Nephron (organoid): Measurements from ENCODE around the gene TXNDC16.
"Not testable (repeated sequence)": the region's sequence is repeated elsewhere in the genome, so short reads cannot be mapped to it uniquely, and the experiment has no call there.

Experiments
- H3K27ac Mint-ChIP-seq, 3 experiments: 2 replicates each; pipeline ENCODE4 v1.8.0; 2020; ENCODE audit warnings: mixed read lengths in 3 of 3, mild to moderate bottlenecking in 2 of 3, moderate library complexity in 1 of 3
- H3K27me3 Mint-ChIP-seq: 2 replicates; pipeline ENCODE4 v1.8.0; 2021; ENCODE audit warnings: low read depth, mild to moderate bottlenecking, moderate library complexity, mixed read lengths
- H3K36me3 Mint-ChIP-seq: 2 replicates; pipeline ENCODE4 v1.8.0; 2020; ENCODE audit warnings: low read depth, mixed read lengths
- H3K4me1 Mint-ChIP-seq: 2 replicates; pipeline ENCODE4 v1.8.0; 2020; ENCODE audit warnings: mixed read lengths
- H3K4me3 Mint-ChIP-seq, 3 experiments: 2 replicates each; pipeline ENCODE4 v1.8.0; 2020; ENCODE audit warnings: mild to moderate bottlenecking in 3 of 3, mixed read lengths in 3 of 3, moderate library complexity in 2 of 3
- H3K9me3 Mint-ChIP-seq: 2 replicates; pipeline ENCODE4 v1.8.0; 2020; ENCODE audit warnings: mixed read lengths
- CTCF ChIP-seq, 3 experiments: fragments of 200-600 bp; sonication (generic); IDR thresholded peaks; one replicate each; pipeline ENCODE4 v1.5.0; 2021; ENCODE audit warnings: antibody characterized with exemption in 3 of 3; ENCODE audit not compliant: unreplicated experiment in 3 of 3

Gene TXNDC16

DNA sequence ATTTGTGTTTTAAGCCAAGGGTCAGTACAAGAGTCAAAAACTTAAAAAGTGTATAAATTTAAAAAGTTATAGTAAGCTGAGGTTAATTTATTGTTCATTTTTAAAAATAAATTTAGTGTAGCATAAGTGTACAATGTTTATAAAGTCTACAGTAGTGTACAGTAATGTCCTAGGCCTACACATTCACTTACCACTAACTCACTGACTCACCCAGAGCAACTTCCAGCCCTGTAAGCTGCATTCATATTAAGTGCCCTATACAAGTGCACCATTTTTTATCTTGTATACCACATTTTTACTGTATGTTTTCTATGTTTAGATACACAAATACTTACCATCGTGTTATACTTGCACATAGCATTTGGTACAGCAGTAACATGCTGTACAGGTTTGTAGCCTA lies 38.0 kb upstream of the TXNDC16 start:
- no peak for TF ChIP-seq CTCF (IDR thresholded peaks at IDR 0.05; ENCODE audit: unreplicated experiment in 3 of 3)

GRCh38 chr14:52589646-52590045 lies 37.3 kb upstream of the TXNDC16 start:
- no peaks in the 10 kb centered on the region for H3K4me1 Mint-ChIP-seq
- peaks cover 25% of the 10 kb centered on the region for H3K9me3 Mint-ChIP-seq
- peaks cover 20% of the 10 kb centered on the region for H3K36me3 Mint-ChIP-seq
- no peak overlapping the region for H3K27ac Mint-ChIP-seq
- no peak overlapping the region for H3K4me3 Mint-ChIP-seq
- TF ChIP-seq CTCF (IDR thresholded peaks at IDR 0.05; ENCODE audit: unreplicated experiment in 3 of 3) = no peak
- H3K27me3 Mint-ChIP-seq = peaks cover 5% of the 10 kb centered on the region

More for the DNA sequence above, 38.0 kb upstream of the TXNDC16 start:
- H3K9me3 Mint-ChIP-seq = peaks cover 30% of the 10 kb centered on the region
- peaks cover 5% of the 10 kb centered on the region for H3K27me3 Mint-ChIP-seq
- no peaks in the 10 kb centered on the region for H3K4me1 Mint-ChIP-seq
- H3K27ac Mint-ChIP-seq = no peak overlapping the region
- no peak overlapping the region for H3K4me3 Mint-ChIP-seq
- peaks cover 24% of the 10 kb centered on the region for H3K36me3 Mint-ChIP-seq

- peaks cover 3% of the 10 kb centered on the region for H3K36me3 Mint-ChIP-seq
- no peak overlapping the region for H3K27ac Mint-ChIP-seq
- H3K9me3 Mint-ChIP-seq = no peaks in the 10 kb centered on the region
- H3K27me3 Mint-ChIP-seq = no peaks in the 10 kb centered on the region
- no peaks in the 10 kb centered on the region for H3K4me1 Mint-ChIP-seq
- no peak for TF ChIP-seq CTCF (IDR thresholded peaks at IDR 0.05; ENCODE audit: unreplicated experiment in 3 of 3)
- no peak overlapping the region for H3K4me3 Mint-ChIP-seq
Measured at GRCh38 chr14:52583544-52583943, 31.2 kb upstream of the TXNDC16 start.

GRCh38 chr14:52575858-52576257 lies 23.6 kb upstream of the TXNDC16 start:
- Mint-ChIP-seq H3K36me3 (peaks cover 15% of the 10 kb centered on the region), H3K4me1 (no peaks in the 10 kb centered on the region), H3K9me3 (peaks cover 40% of the 10 kb centered on the region), H3K4me3 (no peak overlapping the region), H3K27me3 (peaks cover 3% of the 10 kb centered on the region), H3K27ac (no peak overlapping the region)
- no peak for TF ChIP-seq CTCF (IDR thresholded peaks at IDR 0.05; ENCODE audit: unreplicated experiment in 3 of 3)

GRCh38 chr14:52568454-52568853 lies 16.1 kb upstream of the TXNDC16 start:
- peaks cover 45% of the 10 kb centered on the region for H3K9me3 Mint-ChIP-seq
- peaks cover 33% of the 10 kb centered on the region for H3K36me3 Mint-ChIP-seq
- H3K4me1 Mint-ChIP-seq, H3K4me3 Mint-ChIP-seq, H3K27me3 Mint-ChIP-seq, H3K27ac Mint-ChIP-seq: not testable (repeated sequence)

DNA sequence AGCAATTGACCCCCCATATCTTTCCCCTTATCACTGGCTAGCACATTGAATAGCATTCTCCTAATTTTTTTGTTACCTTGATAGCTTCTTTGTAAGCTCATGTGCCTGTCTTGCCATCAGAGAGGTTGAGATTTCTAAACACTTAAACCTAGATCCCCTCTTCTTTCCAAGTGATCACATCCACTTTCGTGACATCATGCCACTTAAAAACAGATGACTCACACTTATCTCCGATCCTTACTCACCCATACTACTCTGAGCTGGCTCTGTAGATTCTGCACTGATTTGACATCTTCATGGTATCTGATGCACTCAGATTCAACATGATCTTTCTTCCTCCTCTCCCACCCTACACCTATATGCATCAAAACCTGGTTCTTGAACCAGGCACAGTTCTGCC lies 10.8 kb upstream of the TXNDC16 start:
- Mint-ChIP-seq H3K4me1 (no peaks in the 10 kb centered on the region), H3K9me3 (peaks cover 8% of the 10 kb centered on the region), H3K36me3 (peaks cover 14% of the 10 kb centered on the region), H3K27ac (no peak overlapping the region), H3K4me3 (no peak overlapping the region), H3K27me3 (no peaks in the 10 kb centered on the region)
- TF ChIP-seq CTCF (IDR thresholded peaks at IDR 0.05; ENCODE audit: unreplicated experiment in 3 of 3) = no peak
